Thyroid gland (tissue), 4 donors: Measurements from ENCODE around the gene EMP2.

Experiments
- CTCF ChIP-seq, 6 experiments: fragments of 200-600 bp in 3 of 6; fragments of 450-650 bp in 3 of 6; sonication (generic) in 3 of 6; IDR thresholded peaks; one replicate each; pipeline ENCODE4 v1.5.1; 2016 to 2019; ENCODE audit warnings: antibody characterized with exemption in 6 of 6, mild to moderate bottlenecking in 2 of 6, inconsistent platforms in 1 of 6, moderate library complexity in 1 of 6
- POLR2A ChIP-seq, 2 donors: fragments of 450-650 bp; IDR thresholded peaks; one replicate each; pipeline ENCODE4 v1.6.1; 2017; ENCODE audit warnings: antibody characterized with exemption in 2 of 2, mild to moderate bottlenecking in 2 of 2, moderate library complexity in 1 of 2

DNA sequence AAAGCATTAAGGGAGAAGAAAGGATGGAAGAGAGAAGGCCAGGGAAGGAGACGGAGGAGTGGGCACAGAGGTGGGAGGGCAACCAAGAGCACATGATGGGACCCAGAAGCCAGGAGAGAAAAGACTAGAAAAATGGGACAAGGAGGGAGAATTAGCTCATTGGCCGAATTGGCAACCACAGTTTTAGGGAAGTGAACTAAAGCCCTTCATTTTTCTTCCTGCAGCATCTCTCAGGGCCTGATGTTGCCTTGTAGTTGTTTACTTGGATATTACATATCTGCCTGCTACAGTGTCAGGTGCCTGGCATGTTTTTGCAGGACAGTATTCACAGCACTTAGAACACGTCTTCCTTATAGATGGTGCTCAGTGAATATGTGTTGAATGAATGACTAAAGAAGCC, 19.0 kb downstream of the EMP2 start:
- TF ChIP-seq CTCF (IDR thresholded peaks at IDR 0.05) = no peak
- TF ChIP-seq POLR2A (IDR thresholded peaks at IDR 0.05) = no peak
